Nephron progenitor cell (in vitro differentiated cells): ENCODE data around the gene FIG4.
A peak's percentile ranks its signal among the peaks of the same experiment; 100 is the strongest.
"Not testable (repeated sequence)": the region's sequence is repeated elsewhere in the genome, so short reads cannot be mapped to it uniquely, and the experiment has no call there.

ENCODE experiments used
- DNase-seq: peaks from one replicate; pipeline ENCODE4 v3.0.0; 2021
- H3K27ac Mint-ChIP-seq: 2 replicates; pipeline ENCODE4 v1.8.0; 2021; ENCODE audit warnings: mild to moderate bottlenecking, moderate library complexity, mixed read lengths
- H3K27me3 Mint-ChIP-seq: 2 replicates; pipeline ENCODE4 v1.8.0; 2021; ENCODE audit warnings: mild to moderate bottlenecking, low read depth, mixed read lengths; ENCODE audit not compliant: poor library complexity
- H3K36me3 Mint-ChIP-seq: 2 replicates; pipeline ENCODE4 v1.8.0; 2021; ENCODE audit warnings: low read depth, mixed read lengths
- H3K4me1 Mint-ChIP-seq: 2 replicates; pipeline ENCODE4 v1.8.0; 2021; ENCODE audit warnings: mixed read lengths
- H3K4me3 Mint-ChIP-seq: 2 replicates; pipeline ENCODE4 v1.8.0; 2021; ENCODE audit warnings: mild to moderate bottlenecking, moderate library complexity, mixed read lengths
- H3K9me3 Mint-ChIP-seq: 2 replicates; pipeline ENCODE4 v1.8.0; 2021; ENCODE audit warnings: mild to moderate bottlenecking, moderate library complexity, mixed read lengths
- TF ChIP-seq, protein P1 (sequence below): fragments of 200-600 bp; sonication (generic); IDR thresholded peaks from 2 replicates; pipeline ENCODE4 v1.5.0; 2021; ENCODE audit warnings: antibody characterized with exemption

Gene FIG4

DNA sequence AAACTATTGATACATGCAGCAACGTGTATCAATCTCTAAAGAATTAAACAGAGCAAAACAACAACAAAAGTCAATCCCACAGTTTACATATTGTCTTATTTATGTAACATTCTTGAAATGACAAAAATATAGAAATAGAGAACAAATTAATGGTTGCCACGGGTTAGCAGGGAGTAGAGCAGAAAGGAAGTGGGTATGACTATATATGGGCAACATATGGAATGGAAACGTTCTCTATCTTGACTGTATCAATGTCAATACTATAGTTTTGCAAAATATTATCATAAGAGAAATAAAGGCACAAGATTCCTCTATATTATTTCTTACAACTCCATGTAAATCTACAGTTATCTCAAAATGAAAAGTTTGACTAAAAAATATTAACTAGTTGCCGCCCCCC, 12.9 kb upstream of the FIG4 start:
- H3K9me3 Mint-ChIP-seq = peaks cover 35% of the 10 kb centered on the region
- no peak overlapping the region for H3K27ac Mint-ChIP-seq
- peaks cover 14% of the 10 kb centered on the region for H3K4me1 Mint-ChIP-seq
- no peak for DNase-seq
- peaks cover 18% of the 10 kb centered on the region for H3K36me3 Mint-ChIP-seq
- H3K4me3 Mint-ChIP-seq = no peak overlapping the region
- no peaks in the 10 kb centered on the region for H3K27me3 Mint-ChIP-seq
- TF ChIP-seq, protein P1, sequence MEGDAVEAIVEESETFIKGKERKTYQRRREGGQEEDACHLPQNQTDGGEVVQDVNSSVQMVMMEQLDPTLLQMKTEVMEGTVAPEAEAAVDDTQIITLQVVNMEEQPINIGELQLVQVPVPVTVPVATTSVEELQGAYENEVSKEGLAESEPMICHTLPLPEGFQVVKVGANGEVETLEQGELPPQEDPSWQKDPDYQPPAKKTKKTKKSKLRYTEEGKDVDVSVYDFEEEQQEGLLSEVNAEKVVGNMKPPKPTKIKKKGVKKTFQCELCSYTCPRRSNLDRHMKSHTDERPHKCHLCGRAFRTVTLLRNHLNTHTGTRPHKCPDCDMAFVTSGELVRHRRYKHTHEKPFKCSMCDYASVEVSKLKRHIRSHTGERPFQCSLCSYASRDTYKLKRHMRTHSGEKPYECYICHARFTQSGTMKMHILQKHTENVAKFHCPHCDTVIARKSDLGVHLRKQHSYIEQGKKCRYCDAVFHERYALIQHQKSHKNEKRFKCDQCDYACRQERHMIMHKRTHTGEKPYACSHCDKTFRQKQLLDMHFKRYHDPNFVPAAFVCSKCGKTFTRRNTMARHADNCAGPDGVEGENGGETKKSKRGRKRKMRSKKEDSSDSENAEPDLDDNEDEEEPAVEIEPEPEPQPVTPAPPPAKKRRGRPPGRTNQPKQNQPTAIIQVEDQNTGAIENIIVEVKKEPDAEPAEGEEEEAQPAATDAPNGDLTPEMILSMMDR = no peak

DNA sequence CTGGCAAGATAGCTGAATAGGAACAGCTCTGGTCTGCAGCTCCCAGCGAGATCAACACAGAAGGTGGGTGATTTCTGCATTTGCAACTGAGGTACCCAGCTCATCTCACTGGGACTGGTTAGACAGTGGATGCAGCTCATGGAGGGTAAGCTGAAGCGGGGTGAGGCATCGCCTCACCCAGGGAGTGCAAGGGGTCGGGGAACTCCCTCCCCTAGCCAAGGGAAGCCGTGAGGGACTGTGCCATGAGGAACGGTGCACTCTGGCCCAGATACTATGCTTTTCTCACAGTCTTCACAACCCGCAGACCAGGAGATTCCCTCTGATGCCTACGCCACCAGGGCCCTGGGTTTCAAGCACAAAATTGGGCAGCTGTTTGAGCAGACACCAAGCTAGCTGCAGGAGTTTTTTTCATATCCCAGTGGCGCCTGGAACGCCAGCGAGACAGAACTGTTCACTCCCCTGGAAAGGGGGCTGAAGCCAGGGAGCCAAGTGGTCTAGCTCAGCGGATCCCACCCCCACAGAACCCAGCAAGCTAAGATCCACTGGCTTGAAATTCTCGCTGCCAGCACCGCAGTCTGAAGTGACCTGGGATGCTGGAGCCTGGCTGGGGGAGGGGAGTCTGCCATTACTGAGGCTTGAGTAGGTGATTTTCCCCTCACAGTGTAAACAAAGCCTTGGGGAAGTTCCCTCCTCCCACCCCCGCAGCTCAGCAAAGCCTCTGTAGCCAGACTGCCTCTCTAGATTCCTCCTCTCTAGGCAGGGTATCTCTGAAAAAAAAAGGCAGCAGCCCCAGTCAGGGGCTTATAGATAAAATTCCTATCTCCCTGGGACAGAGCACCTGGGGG, 12.2 kb upstream of the FIG4 start:
- peaks cover 25% of the 10 kb centered on the region for H3K36me3 Mint-ChIP-seq
- peaks cover 14% of the 10 kb centered on the region for H3K4me1 Mint-ChIP-seq
- H3K27ac Mint-ChIP-seq = peak overlapping the region; percentile 45
- not testable (repeated sequence) for H3K4me3 Mint-ChIP-seq, H3K27me3 Mint-ChIP-seq
- DNase-seq = peak; percentile 18
- peaks cover 41% of the 10 kb centered on the region for H3K9me3 Mint-ChIP-seq

- no peak overlapping the region for H3K4me3 Mint-ChIP-seq
- peaks cover 35% of the 10 kb centered on the region for H3K9me3 Mint-ChIP-seq
- peaks cover 17% of the 10 kb centered on the region for H3K36me3 Mint-ChIP-seq
- TF ChIP-seq, protein P1 = no peak
- peak overlapping the region; percentile 81 for H3K27ac Mint-ChIP-seq
- H3K27me3 Mint-ChIP-seq = peaks cover 51% of the 10 kb centered on the region
- no peak for DNase-seq
- peaks cover 13% of the 10 kb centered on the region for H3K4me1 Mint-ChIP-seq
Observed at GRCh38 chr6:109686566-109687265, 4.4 kb upstream of the FIG4 start.

GRCh38 chr6:109687271-109687761, 3.8 kb upstream of the FIG4 start:
- Mint-ChIP-seq H3K36me3 (peaks cover 13% of the 10 kb centered on the region), H3K27ac (no peak overlapping the region), H3K4me3 (no peak overlapping the region), H3K9me3 (peaks cover 29% of the 10 kb centered on the region), H3K27me3 (peaks cover 51% of the 10 kb centered on the region), H3K4me1 (peaks cover 19% of the 10 kb centered on the region)
- DNase-seq = no peak
- TF ChIP-seq, protein P1 = no peak

GRCh38 chr6:109690373-109690736, 741 bp upstream of the FIG4 start:
- TF ChIP-seq, protein P1 = no peak
- peak; percentile 69 for DNase-seq
- peaks cover 40% of the 10 kb centered on the region for H3K27me3 Mint-ChIP-seq
- H3K4me1 Mint-ChIP-seq = peaks cover 20% of the 10 kb centered on the region
- H3K27ac Mint-ChIP-seq = no peak overlapping the region
- H3K36me3 Mint-ChIP-seq = peaks cover 1% of the 10 kb centered on the region
- H3K4me3 Mint-ChIP-seq = peak overlapping the region; percentile 96
- peaks cover 1% of the 10 kb centered on the region for H3K9me3 Mint-ChIP-seq

DNA sequence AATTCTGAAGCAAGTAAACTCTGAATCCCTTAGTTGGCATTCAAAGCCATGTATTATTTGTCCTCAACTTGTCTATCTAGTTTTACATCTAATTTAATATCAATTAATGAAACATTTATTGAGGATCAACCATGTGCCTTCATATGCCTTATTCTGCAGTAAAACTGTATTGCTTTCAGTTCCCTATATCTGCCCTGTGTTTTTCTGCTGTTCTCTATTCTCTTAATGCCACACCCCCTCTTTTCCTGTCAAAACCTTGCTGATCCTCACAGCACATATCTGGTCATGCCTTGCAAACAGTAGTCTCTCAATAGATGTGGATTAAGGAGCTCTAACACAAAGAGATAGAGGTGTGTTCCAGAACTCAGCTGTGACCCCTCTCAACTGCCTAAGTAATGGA, 2.0 kb downstream of the FIG4 start:
- H3K4me3 Mint-ChIP-seq = no peak overlapping the region
- H3K27ac Mint-ChIP-seq = no peak overlapping the region

More for the DNA sequence above, 2.0 kb downstream of the FIG4 start:
- no peak for DNase-seq
- H3K4me1 Mint-ChIP-seq = peaks cover 20% of the 10 kb centered on the region
- H3K36me3 Mint-ChIP-seq = peaks cover 15% of the 10 kb centered on the region
- peaks cover 4% of the 10 kb centered on the region for H3K9me3 Mint-ChIP-seq
- TF ChIP-seq, protein P1 = no peak
- peaks cover 28% of the 10 kb centered on the region for H3K27me3 Mint-ChIP-seq
